HG03558 (cell line): ENCODE measurements around the gene BAK1.
A peak's percentile ranks its signal among the peaks of the same experiment; 100 is the strongest.

ENCODE experiments used
- ATAC-seq: cut with Tn5 transposase; IDR thresholded peaks from one replicate; pipeline ENCODE4 v1.9.1; 2021; ENCODE audit warnings: moderate number of reproducible peaks; ENCODE audit not compliant: unreplicated experiment; ENCODE audit errors: extremely low read depth

The BAK1 gene

GRCh38 chr6:33589392-33589730 lies 9.3 kb upstream of the BAK1 start:
- no peak for ATAC-seq

GRCh38 chr6:33588894-33589293 lies 8.8 kb upstream of the BAK1 start:
- ATAC-seq, result no peak

GRCh38 chr6:33587529-33587928 lies 7.5 kb upstream of the BAK1 start:
- no peak for ATAC-seq

GRCh38 chr6:33586108-33586640 lies 6.1 kb upstream of the BAK1 start:
- ATAC-seq, result no peak

- ATAC-seq, result no peak
Measured at GRCh38 chr6:33585403-33586107, 5.5 kb upstream of the BAK1 start.

- no peak for ATAC-seq
Measured at GRCh38 chr6:33584700-33585402, 4.8 kb upstream of the BAK1 start.

- ATAC-seq, result no peak
Measured at GRCh38 chr6:33583591-33584155, 3.6 kb upstream of the BAK1 start.

GRCh38 chr6:33581186-33581585 lies 1.1 kb upstream of the BAK1 start:
- ATAC-seq, result no peak

- ATAC-seq, result no peak
Measured at GRCh38 chr6:33578588-33579011, 1.5 kb downstream of the BAK1 start.

- no peak for ATAC-seq
Measured at GRCh38 chr6:33578164-33578563, 1.9 kb downstream of the BAK1 start.

GRCh38 chr6:33577718-33578117 lies 2.4 kb downstream of the BAK1 start:
- no peak for ATAC-seq

GRCh38 chr6:33577106-33577535 lies 3.0 kb downstream of the BAK1 start:
- no peak for ATAC-seq

- no peak for ATAC-seq
Measured at GRCh38 chr6:33576668-33577067, 3.4 kb downstream of the BAK1 start.

GRCh38 chr6:33575211-33575610 lies 4.9 kb downstream of the BAK1 start:
- no peak for ATAC-seq

GRCh38 chr6:33571637-33572316 lies 8.3 kb downstream of the BAK1 start:
- ATAC-seq, result no peak

- peak; percentile 49 for ATAC-seq
Measured at GRCh38 chr6:33570806-33571636, 9.1 kb downstream of the BAK1 start.

GRCh38 chr6:33568826-33569570 lies 11.1 kb downstream of the BAK1 start:
- no peak for ATAC-seq

GRCh38 chr6:33567836-33568235 lies 12.2 kb downstream of the BAK1 start:
- ATAC-seq, result no peak
